Thyroid gland (tissue), 4 donors: Measurements from ENCODE around the gene EML1.

Experiments
- POLR2A ChIP-seq, 2 donors: fragments of 450-650 bp; IDR thresholded peaks; one replicate each; pipeline ENCODE4 v1.6.1; 2017; ENCODE audit warnings: antibody characterized with exemption in 2 of 2, mild to moderate bottlenecking in 2 of 2, moderate library complexity in 1 of 2
- TF ChIP-seq, protein P1 (sequence below), 6 experiments: fragments of 200-600 bp in 3 of 6; fragments of 450-650 bp in 3 of 6; sonication (generic) in 3 of 6; IDR thresholded peaks; one replicate each; pipeline ENCODE4 v1.5.1; 2016 to 2019; ENCODE audit warnings: antibody characterized with exemption in 6 of 6, mild to moderate bottlenecking in 2 of 6, inconsistent platforms in 1 of 6, moderate library complexity in 1 of 6

DNA sequence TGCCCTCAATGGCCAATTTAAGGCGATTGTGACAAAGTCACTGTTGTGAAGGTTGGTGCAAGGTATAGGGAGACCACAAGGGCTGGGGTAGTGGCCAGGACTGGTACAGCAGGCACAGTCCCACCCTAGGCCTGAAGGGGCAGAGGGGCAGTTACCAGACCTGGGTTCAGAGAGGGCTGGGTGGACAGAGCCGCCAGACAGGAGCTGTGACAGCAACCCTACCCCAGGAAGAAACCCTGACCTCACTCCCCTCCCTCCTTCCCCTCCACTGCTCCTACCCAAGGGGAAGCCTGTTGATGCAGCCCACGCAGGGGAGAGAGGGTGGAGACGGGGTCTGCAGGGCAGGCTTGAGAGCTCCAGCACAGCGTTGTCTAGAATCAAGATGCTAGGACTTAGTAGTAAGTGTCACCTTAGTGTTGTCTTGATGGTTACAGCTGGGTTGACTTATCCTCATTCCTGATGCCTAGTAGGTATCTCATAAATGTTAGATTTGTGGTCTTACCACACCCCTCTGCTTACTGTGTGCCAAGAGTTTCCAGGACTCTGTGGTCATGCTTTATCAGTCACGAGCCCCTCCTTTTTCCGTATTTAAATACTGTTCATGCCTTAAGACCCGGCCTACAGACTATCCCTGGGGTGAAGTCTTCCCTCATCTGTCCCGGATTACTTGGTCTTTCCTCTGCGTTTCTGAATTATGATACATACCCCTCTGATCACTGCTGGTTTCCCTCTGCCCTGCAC lies 14.4 kb downstream of the EML1 start:
- TF ChIP-seq, protein P1, sequence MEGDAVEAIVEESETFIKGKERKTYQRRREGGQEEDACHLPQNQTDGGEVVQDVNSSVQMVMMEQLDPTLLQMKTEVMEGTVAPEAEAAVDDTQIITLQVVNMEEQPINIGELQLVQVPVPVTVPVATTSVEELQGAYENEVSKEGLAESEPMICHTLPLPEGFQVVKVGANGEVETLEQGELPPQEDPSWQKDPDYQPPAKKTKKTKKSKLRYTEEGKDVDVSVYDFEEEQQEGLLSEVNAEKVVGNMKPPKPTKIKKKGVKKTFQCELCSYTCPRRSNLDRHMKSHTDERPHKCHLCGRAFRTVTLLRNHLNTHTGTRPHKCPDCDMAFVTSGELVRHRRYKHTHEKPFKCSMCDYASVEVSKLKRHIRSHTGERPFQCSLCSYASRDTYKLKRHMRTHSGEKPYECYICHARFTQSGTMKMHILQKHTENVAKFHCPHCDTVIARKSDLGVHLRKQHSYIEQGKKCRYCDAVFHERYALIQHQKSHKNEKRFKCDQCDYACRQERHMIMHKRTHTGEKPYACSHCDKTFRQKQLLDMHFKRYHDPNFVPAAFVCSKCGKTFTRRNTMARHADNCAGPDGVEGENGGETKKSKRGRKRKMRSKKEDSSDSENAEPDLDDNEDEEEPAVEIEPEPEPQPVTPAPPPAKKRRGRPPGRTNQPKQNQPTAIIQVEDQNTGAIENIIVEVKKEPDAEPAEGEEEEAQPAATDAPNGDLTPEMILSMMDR (IDR thresholded peaks at IDR 0.05): no peak
- TF ChIP-seq POLR2A (IDR thresholded peaks at IDR 0.05): no peak
